GM23248 (cell line): ENCODE results near the gene SLC44A3. TPM values are rescaled to one million over a fixed set of nuclear protein-coding genes. Genes with fewer than 3 reads are reported as not detected.

Experiments used
- DNase-seq: peaks from one replicate; pipeline ENCODE4 v3.0.0-alpha.2; 2015
- H2AFZ ChIP-seq: fragments of 200-600 bp; sonication (generic); 2 replicates; pipeline ENCODE4 v1.6.1; 2016; ENCODE audit warnings: antibody characterized with exemption
- H3F3A ChIP-seq: fragments of 200-600 bp; sonication (generic); 2 replicates; pipeline ENCODE4 v1.6.1; 2016; ENCODE audit warnings: mild to moderate bottlenecking, antibody characterized with exemption, mixed run types; ENCODE audit not compliant: insufficient read depth
- H3K27ac ChIP-seq: fragments of 200-600 bp; sonication (generic); 2 replicates; pipeline ENCODE4 v1.5.1; 2016; ENCODE audit warnings: mild to moderate bottlenecking
- H3K27me3 ChIP-seq: fragments of 200-600 bp; sonication (generic); replicated peaks from 2 replicates; pipeline ENCODE4 v1.6.1; 2016; ENCODE audit warnings: mild to moderate bottlenecking; ENCODE audit not compliant: insufficient read depth
- H3K36me3 ChIP-seq: fragments of 200-600 bp; sonication (generic); 2 replicates; pipeline ENCODE4 v1.6.1; 2016; ENCODE audit warnings: low read depth, mild to moderate bottlenecking
- H3K4me1 ChIP-seq: fragments of 200-600 bp; sonication (generic); 2 replicates; pipeline ENCODE4 v1.6.1; 2016; ENCODE audit warnings: mild to moderate bottlenecking; ENCODE audit not compliant: insufficient read depth
- H3K4me2 ChIP-seq: fragments of 200-600 bp; sonication (generic); one replicate; pipeline ENCODE4 v1.6.1; 2016; ENCODE audit warnings: mild to moderate bottlenecking; ENCODE audit not compliant: unreplicated experiment
- H3K4me3 ChIP-seq: fragments of 200-600 bp; sonication (generic); 2 replicates; pipeline ENCODE4 v1.5.1; 2016; ENCODE audit warnings: mild to moderate bottlenecking
- H3K79me2 ChIP-seq: fragments of 200-600 bp; sonication (generic); 2 replicates; pipeline ENCODE4 v1.6.1; 2016; ENCODE audit warnings: mild to moderate bottlenecking; ENCODE audit not compliant: insufficient read depth
- H3K9ac ChIP-seq: fragments of 200-600 bp; sonication (generic); 2 replicates; pipeline ENCODE4 v1.6.1; 2016; ENCODE audit warnings: mild to moderate bottlenecking
- H3K9me2 ChIP-seq: fragments of 200-600 bp; sonication (generic); 2 replicates; pipeline ENCODE4 v1.6.1; 2016; ENCODE audit warnings: mixed run types, mild to moderate bottlenecking, moderate library complexity; ENCODE audit not compliant: insufficient read depth
- H3K9me3 ChIP-seq: fragments of 200-600 bp; sonication (generic); one replicate; pipeline ENCODE4 v1.6.1; 2017; ENCODE audit warnings: low read depth
- H4K20me1 ChIP-seq: fragments of 200-600 bp; sonication (generic); 2 replicates; pipeline ENCODE4 v1.6.0; 2016; ENCODE audit not compliant: insufficient read depth
- EZH2 ChIP-seq: fragments of 200-600 bp; sonication (generic); IDR thresholded peaks from 2 replicates; pipeline ENCODE4 v1.6.1; 2018; ENCODE audit warnings: antibody characterized with exemption, mild to moderate bottlenecking; ENCODE audit not compliant: insufficient read depth, poor library complexity, severe bottlenecking
- EZH2phosphoT487 ChIP-seq: fragments of 200-600 bp; sonication (generic); IDR thresholded peaks from 2 replicates; pipeline ENCODE4 v1.6.1; 2018; ENCODE audit warnings: antibody characterized with exemption, moderate library complexity, mild to moderate bottlenecking, low read depth; ENCODE audit not compliant: insufficient read depth
- WGBS, 2 experiments: methylation state at CpG; one replicate each; pipeline ENCODE4 v1.1.6; 2015 to 2017; ENCODE audit warnings: low lambda C conversion rate in 2 of 2, low coverage in 1 of 2; ENCODE audit errors: missing lambda C conversion rate in 2 of 2; 5-methylcytosine and 5-hydroxymethylcytosine counted together
- in situ Hi-C: fragments of 300-500 bp; cut with MboI; formaldehyde crosslinking; loops from 2 replicates; pipeline ENCODE4 v1.15.0; 2020
- polyA plus RNA-seq: library from polyadenylated mRNA; unstranded; fragments of >200 nt; fragmentation: Nextera tagmentation; extraction: Ambion mirVana; gene quantifications from 2 replicates; pipeline ENCODE4 v1.2.1, GENCODE V29; 2016
- total RNA-seq: library from RNA; depleted of rRNA; stranded (reverse); fragments of >200 nt; shearing (Covaris generic); gene quantifications from 2 replicates; pipeline ENCODE4 v1.2.3, GENCODE V29; 2014

The SLC44A3 gene
- total and polyA plus RNA-seq, 2 experiments from 2014 or later, result 1.6 to 2.0 TPM

GRCh38 chr1:94846308-94846707 lies 26.2 kb downstream of the SLC44A3 start:
- in situ Hi-C loops, result no loop called here
- H3K79me2 ChIP-seq, result no peaks in the 10 kb centered on the region
- H3K9me3 ChIP-seq, result no peaks in the 10 kb centered on the region
- no peaks in the 10 kb centered on the region for H3K9me2 ChIP-seq
- H3K9ac ChIP-seq, result no peak overlapping the region
- WGBS, 2 experiments, result 70 to 73% methylated on average over 5 of the region's 5 CpGs
- DNase-seq, result no peak
- no peaks in the 10 kb centered on the region for H3K27me3 ChIP-seq
- H3K36me3 ChIP-seq, result no peaks in the 10 kb centered on the region
- H4K20me1 ChIP-seq, result no peaks in the 10 kb centered on the region
- H3K4me1 ChIP-seq, result no peaks in the 10 kb centered on the region
- H3K4me2 ChIP-seq, result no peak overlapping the region
- no peak overlapping the region for H2AFZ ChIP-seq
- H3K27ac ChIP-seq, result no peak overlapping the region
- TF ChIP-seq EZH2phosphoT487 (no peak), EZH2 (no peak)
- H3K4me3 ChIP-seq, result no peak overlapping the region
- no peaks in the 10 kb centered on the region for H3F3A ChIP-seq

- 29 to 44% methylated on average over 1 of the region's 1 CpG for WGBS, 2 experiments
- Histone ChIP-seq H3K9ac (no peak overlapping the region), H2AFZ (no peak overlapping the region)
Measured at GRCh38 chr1:94851571-94851970, 31.4 kb downstream of the SLC44A3 start.

GRCh38 chr1:94852788-94853187 lies 32.6 kb downstream of the SLC44A3 start:
- no peak overlapping the region for H3K4me2 ChIP-seq
- no peak overlapping the region for H2AFZ ChIP-seq
- no peaks in the 10 kb centered on the region for H4K20me1 ChIP-seq
- H3K4me1 ChIP-seq, result peaks cover 11% of the 10 kb centered on the region
- in situ Hi-C loops, result loop anchor here (5.0 to 25.0 kb wide), 2 partner anchors 190 to 385 kb away; partner anchors contain the start of gene RWDD3
- WGBS, 2 experiments, result 59 to 71% methylated on average over 2 of the region's 2 CpGs
- H3F3A ChIP-seq, result peaks cover 12% of the 10 kb centered on the region
- TF ChIP-seq EZH2 (no peak), EZH2phosphoT487 (no peak)
- H3K36me3 ChIP-seq, result no peaks in the 10 kb centered on the region
- H3K27me3 ChIP-seq, result no peaks in the 10 kb centered on the region
- no peak overlapping the region for H3K9ac ChIP-seq
- H3K4me3 ChIP-seq, result no peak overlapping the region
- DNase-seq, result no peak
- no peaks in the 10 kb centered on the region for H3K9me3 ChIP-seq
- H3K79me2 ChIP-seq, result no peaks in the 10 kb centered on the region
- H3K9me2 ChIP-seq, result no peaks in the 10 kb centered on the region
- no peak overlapping the region for H3K27ac ChIP-seq

More at GRCh38 chr1:94851571-94851970, 31.4 kb downstream of the SLC44A3 start:
- DNase-seq, result no peak
- H3K27ac ChIP-seq, result no peak overlapping the region
- H3K4me3 ChIP-seq, result no peak overlapping the region
- in situ Hi-C loops, result loop anchor here (5.0 to 25.0 kb wide), 2 partner anchors 191 to 386 kb away; partner anchors contain the start of gene RWDD3
- H3F3A ChIP-seq, result peaks cover 12% of the 10 kb centered on the region
- H3K9me3 ChIP-seq, result no peaks in the 10 kb centered on the region
- H3K27me3 ChIP-seq, result no peaks in the 10 kb centered on the region
- H3K9me2 ChIP-seq, result no peaks in the 10 kb centered on the region
- H4K20me1 ChIP-seq, result no peaks in the 10 kb centered on the region
- no peak overlapping the region for H3K4me2 ChIP-seq
- no peaks in the 10 kb centered on the region for H3K36me3 ChIP-seq
- peaks cover 11% of the 10 kb centered on the region for H3K4me1 ChIP-seq
- TF ChIP-seq EZH2phosphoT487 (no peak), EZH2 (no peak)
- no peaks in the 10 kb centered on the region for H3K79me2 ChIP-seq

- H2AFZ ChIP-seq, result peak overlapping the region; percentile 79
- peaks cover 15% of the 10 kb centered on the region for H3K4me1 ChIP-seq
- no peaks in the 10 kb centered on the region for H3K27me3 ChIP-seq
- no peaks in the 10 kb centered on the region for H3K9me2 ChIP-seq
- H3K9me3 ChIP-seq, result no peaks in the 10 kb centered on the region
- peaks cover 12% of the 10 kb centered on the region for H3F3A ChIP-seq
- no peaks in the 10 kb centered on the region for H3K79me2 ChIP-seq
- in situ Hi-C loops, result loop anchor here (5.0 to 25.0 kb wide), 2 partner anchors 188 to 383 kb away; partner anchors contain the start of gene RWDD3
- H3K27ac ChIP-seq, result peak overlapping the region; percentile 68
- 14 to 15% methylated on average over 21 of the region's 21 CpGs for WGBS, 2 experiments
- no peaks in the 10 kb centered on the region for H4K20me1 ChIP-seq
- peak overlapping the region; percentile 73 for H3K9ac ChIP-seq
- H3K4me2 ChIP-seq, result peak overlapping the region; percentile 79
- peak; percentile 97 for DNase-seq
- H3K4me3 ChIP-seq, result peak overlapping the region; percentile 73
- TF ChIP-seq EZH2phosphoT487 (no peak), EZH2 (no peak)
- no peaks in the 10 kb centered on the region for H3K36me3 ChIP-seq
Measured at GRCh38 chr1:94854458-94855306, 34.5 kb downstream of the SLC44A3 start.
